HL-60 (cell line): ENCODE results near the gene MYO16.

ENCODE experiments used
- POLR2AphosphoS5 ChIP-seq: IDR thresholded peaks from 2 replicates; pipeline ENCODE4 v1.6.1; 2012; ENCODE audit warnings: low read depth
- TF ChIP-seq, protein P1 (sequence below): IDR thresholded peaks from one replicate; pipeline ENCODE4 v1.5.1; 2011; ENCODE audit warnings: low read length, control low read depth, inconsistent platforms; ENCODE audit not compliant: insufficient read depth
- TF ChIP-seq, protein P2 (sequence below): IDR thresholded peaks from 2 replicates; pipeline ENCODE4 v1.6.1; 2012; ENCODE audit warnings: low read depth; ENCODE audit not compliant: insufficient replicate concordance

GRCh38 chr13:108929532-108930206, 300.3 kb downstream of the MYO16 start:
- TF ChIP-seq, protein P1, sequence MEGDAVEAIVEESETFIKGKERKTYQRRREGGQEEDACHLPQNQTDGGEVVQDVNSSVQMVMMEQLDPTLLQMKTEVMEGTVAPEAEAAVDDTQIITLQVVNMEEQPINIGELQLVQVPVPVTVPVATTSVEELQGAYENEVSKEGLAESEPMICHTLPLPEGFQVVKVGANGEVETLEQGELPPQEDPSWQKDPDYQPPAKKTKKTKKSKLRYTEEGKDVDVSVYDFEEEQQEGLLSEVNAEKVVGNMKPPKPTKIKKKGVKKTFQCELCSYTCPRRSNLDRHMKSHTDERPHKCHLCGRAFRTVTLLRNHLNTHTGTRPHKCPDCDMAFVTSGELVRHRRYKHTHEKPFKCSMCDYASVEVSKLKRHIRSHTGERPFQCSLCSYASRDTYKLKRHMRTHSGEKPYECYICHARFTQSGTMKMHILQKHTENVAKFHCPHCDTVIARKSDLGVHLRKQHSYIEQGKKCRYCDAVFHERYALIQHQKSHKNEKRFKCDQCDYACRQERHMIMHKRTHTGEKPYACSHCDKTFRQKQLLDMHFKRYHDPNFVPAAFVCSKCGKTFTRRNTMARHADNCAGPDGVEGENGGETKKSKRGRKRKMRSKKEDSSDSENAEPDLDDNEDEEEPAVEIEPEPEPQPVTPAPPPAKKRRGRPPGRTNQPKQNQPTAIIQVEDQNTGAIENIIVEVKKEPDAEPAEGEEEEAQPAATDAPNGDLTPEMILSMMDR = no peak
- TF ChIP-seq, protein P2, sequence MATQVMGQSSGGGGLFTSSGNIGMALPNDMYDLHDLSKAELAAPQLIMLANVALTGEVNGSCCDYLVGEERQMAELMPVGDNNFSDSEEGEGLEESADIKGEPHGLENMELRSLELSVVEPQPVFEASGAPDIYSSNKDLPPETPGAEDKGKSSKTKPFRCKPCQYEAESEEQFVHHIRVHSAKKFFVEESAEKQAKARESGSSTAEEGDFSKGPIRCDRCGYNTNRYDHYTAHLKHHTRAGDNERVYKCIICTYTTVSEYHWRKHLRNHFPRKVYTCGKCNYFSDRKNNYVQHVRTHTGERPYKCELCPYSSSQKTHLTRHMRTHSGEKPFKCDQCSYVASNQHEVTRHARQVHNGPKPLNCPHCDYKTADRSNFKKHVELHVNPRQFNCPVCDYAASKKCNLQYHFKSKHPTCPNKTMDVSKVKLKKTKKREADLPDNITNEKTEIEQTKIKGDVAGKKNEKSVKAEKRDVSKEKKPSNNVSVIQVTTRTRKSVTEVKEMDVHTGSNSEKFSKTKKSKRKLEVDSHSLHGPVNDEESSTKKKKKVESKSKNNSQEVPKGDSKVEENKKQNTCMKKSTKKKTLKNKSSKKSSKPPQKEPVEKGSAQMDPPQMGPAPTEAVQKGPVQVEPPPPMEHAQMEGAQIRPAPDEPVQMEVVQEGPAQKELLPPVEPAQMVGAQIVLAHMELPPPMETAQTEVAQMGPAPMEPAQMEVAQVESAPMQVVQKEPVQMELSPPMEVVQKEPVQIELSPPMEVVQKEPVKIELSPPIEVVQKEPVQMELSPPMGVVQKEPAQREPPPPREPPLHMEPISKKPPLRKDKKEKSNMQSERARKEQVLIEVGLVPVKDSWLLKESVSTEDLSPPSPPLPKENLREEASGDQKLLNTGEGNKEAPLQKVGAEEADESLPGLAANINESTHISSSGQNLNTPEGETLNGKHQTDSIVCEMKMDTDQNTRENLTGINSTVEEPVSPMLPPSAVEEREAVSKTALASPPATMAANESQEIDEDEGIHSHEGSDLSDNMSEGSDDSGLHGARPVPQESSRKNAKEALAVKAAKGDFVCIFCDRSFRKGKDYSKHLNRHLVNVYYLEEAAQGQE = no peak
- no peak for TF ChIP-seq POLR2AphosphoS5
